NCI-H2107 treated with DMSO at 0.1 percent for 48 hours (cell line): Measurements from ENCODE around the gene ZSCAN12.

Source experiments
- DNase-seq: peaks from one replicate; lab custom pipeline; 2025; ENCODE audit not compliant: unreplicated experiment; lab: John Stamatoyannopoulos, UW

ZSCAN12 gene

GRCh38 chr6:28333047-28333446 lies 66.5 kb downstream of the ZSCAN12 start:
- DNase-seq = no peak

GRCh38 chr6:28330041-28330440 lies 69.5 kb downstream of the ZSCAN12 start:
- no peak for DNase-seq
